22Rv1 (cell line): ENCODE measurements around the gene TXNRD2.

Source experiments
- CTCF ChIP-seq: fragments of 450-650 bp; IDR thresholded peaks from 2 replicates; pipeline ENCODE4 v1.5.1; 2017; ENCODE audit warnings: mild to moderate bottlenecking
- ZFX ChIP-seq: fragments of 450-650 bp; IDR thresholded peaks from 2 replicates; pipeline ENCODE4 v1.6.1; 2017; ENCODE audit warnings: antibody characterized with exemption, borderline replicate concordance

- no peak for TF ChIP-seq CTCF
- no peak for TF ChIP-seq ZFX
These were observed 67.7 kb downstream of the TXNRD2 start for GRCh38 chr22:19873960-19874306.
